Measurements from ENCODE around the gene VPS51. TPM values are rescaled to one million over a fixed set of nuclear protein-coding genes. Genes with fewer than 3 reads are reported as not detected.

Gene VPS51
- total RNA-seq, 1 donor from 2014 or later: 94.3 TPM

GRCh38 chr11:65132988-65133700 lies 37.1 kb downstream of the VPS51 start:
- Mint-ChIP-seq H3K27me3 (ENCODE audit: low read depth) (peaks cover 13% of the 10 kb centered on the region), H3K4me3 (peak overlapping the region; percentile 100), H3K4me1 (peaks cover 29% of the 10 kb centered on the region), H3K27ac (ENCODE audit: unreplicated experiment) (peak overlapping the region; percentile 99), H3K9me3 (no peaks in the 10 kb centered on the region), H3K36me3 (ENCODE audit: low read depth) (no peaks in the 10 kb centered on the region)
- no peak for DNase-seq (ENCODE audit: low read depth, low spot score)
- TF ChIP-seq CTCF (conservative IDR thresholded peaks at IDR 0.05): no peak

GRCh38 chr11:65133724-65134123 lies 37.7 kb downstream of the VPS51 start:
- Mint-ChIP-seq H3K4me1 (peaks cover 29% of the 10 kb centered on the region), H3K4me3 (peak overlapping the region; percentile 100), H3K9me3 (no peaks in the 10 kb centered on the region), H3K27ac (ENCODE audit: unreplicated experiment) (peak overlapping the region; percentile 99), H3K27me3 (ENCODE audit: low read depth) (peaks cover 15% of the 10 kb centered on the region), H3K36me3 (ENCODE audit: low read depth) (no peaks in the 10 kb centered on the region)
- DNase-seq (ENCODE audit: low read depth, low spot score): no peak
- TF ChIP-seq CTCF (conservative IDR thresholded peaks at IDR 0.05): no peak

- peak within 1 kb of the TSS; percentile 100 for H3K4me3 Mint-ChIP-seq
- peak; percentile 81 for DNase-seq (ENCODE audit: low read depth, low spot score)
- peak within 1 kb of the TSS; percentile 100 for H3K27ac Mint-ChIP-seq (ENCODE audit: unreplicated experiment)
- no peaks in the 10 kb centered on the region for H3K36me3 Mint-ChIP-seq (ENCODE audit: low read depth)
- H3K4me1 Mint-ChIP-seq: peaks cover 29% of the 10 kb centered on the region
- no peak for TF ChIP-seq CTCF (conservative IDR thresholded peaks at IDR 0.05)
- peaks cover 19% of the 10 kb centered on the region for H3K27me3 Mint-ChIP-seq (ENCODE audit: low read depth)
- H3K9me3 Mint-ChIP-seq: no peaks in the 10 kb centered on the region
Observed at GRCh38 chr11:65134240-65134951, 38.4 kb downstream of the VPS51 start, which contains the start of gene SYVN1. Gene SYVN1, minus strand, starts transcription at chr11:65134519. Its CDS starts 918 bp downstream, at chr11:65133601.

- H3K4me1 Mint-ChIP-seq: peaks cover 29% of the 10 kb centered on the region
Observed at GRCh38 chr11:65134952-65135632, 39.1 kb downstream of the VPS51 start.

More at GRCh38 chr11:65134952-65135632, 39.1 kb downstream of the VPS51 start:
- Mint-ChIP-seq H3K4me3 (peak overlapping the region; percentile 100), H3K9me3 (no peaks in the 10 kb centered on the region), H3K27me3 (ENCODE audit: low read depth) (peaks cover 23% of the 10 kb centered on the region), H3K36me3 (ENCODE audit: low read depth) (no peaks in the 10 kb centered on the region), H3K27ac (ENCODE audit: unreplicated experiment) (peak overlapping the region; percentile 100)
- TF ChIP-seq CTCF (conservative IDR thresholded peaks at IDR 0.05): no peak
- peak; percentile 59 for DNase-seq (ENCODE audit: low read depth, low spot score)

All from neural crest cell (in vitro differentiated cells).